SK-N-MC (cell line): ENCODE data around the gene PRKN.

ENCODE experiments used
- EZH2 ChIP-seq: fragments of 200-600 bp; sonication (generic); IDR thresholded peaks from one replicate; pipeline ENCODE4 v1.6.1; 2017; ENCODE audit warnings: antibody characterized with exemption
- POLR2AphosphoS5 ChIP-seq: IDR thresholded peaks from 2 replicates; pipeline ENCODE4 v1.6.1; 2012; ENCODE audit warnings: mild to moderate bottlenecking, low read depth, low read length, borderline replicate concordance

DNA sequence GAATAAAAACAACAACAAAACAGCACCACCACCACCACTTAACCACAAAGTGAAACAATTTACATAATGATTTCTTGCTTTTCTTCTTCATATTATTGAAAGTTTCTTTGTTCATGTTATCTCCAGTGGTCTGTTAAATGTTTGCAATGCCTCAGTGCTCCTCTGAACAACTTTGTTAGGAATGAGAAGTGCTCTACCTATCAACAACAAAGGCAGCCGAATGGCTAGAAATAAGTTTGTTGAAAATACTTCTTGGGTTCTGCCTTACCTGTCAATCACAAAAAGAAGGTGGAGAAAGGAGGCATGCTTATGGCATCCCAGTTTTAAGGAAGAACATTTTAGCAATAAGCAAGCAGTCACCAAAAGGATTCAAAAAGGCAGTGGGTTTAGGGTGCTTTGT is 490.2 kb downstream of the PRKN start:
- TF ChIP-seq POLR2AphosphoS5 (no peak), EZH2 (no peak)
